ENCODE results near the gene SLX4. TPM values are rescaled to one million over a fixed set of nuclear protein-coding genes. Genes with fewer than 3 reads are reported as not detected.
A peak's percentile ranks its signal among the peaks of the same experiment; 100 is the strongest.
"Not testable (repeated sequence)": the region's sequence is repeated elsewhere in the genome, so short reads cannot be mapped to it uniquely, and the experiment has no call there.

The SLX4 gene
- polyA plus RNA-seq (ENCODE audit: insufficient read length in 3 of 3), result 1 to 10 TPM; 4.9 to 7.3 (median 5.7) TPM
- long read RNA-seq, donor 1, result 0 reads
- long read RNA-seq, donor 2, result 0 reads
- long read RNA-seq, donor 3, result 0 reads
- long read RNA-seq, donor 4, result 0 reads
- long read RNA-seq, donor 5, result 0 reads
- long read RNA-seq, donor 6, partial matches to known transcripts, result 0 of 1 reads
- long read RNA-seq, donor 6, other reads (novel, unspliced or antisense), result 0 of 1 reads
- long read RNA-seq, donor 7, result 0 reads
- long read RNA-seq, donor 8, result 0 reads
- long read RNA-seq, donor 9, result 0 reads
- long read RNA-seq, donor 10, result 0 reads
- long read RNA-seq, donor 11, result 0 reads
- long read RNA-seq, donor 12, result 0 reads
- long read RNA-seq, donor 13, result 0 reads
- long read RNA-seq, donor 14, result 0 reads
- long read RNA-seq, donor 15, result 0 reads
- long read RNA-seq, donor 16, result 0 reads

- peak; percentile 80 to 96 (median 90) for DNase-seq (ENCODE audit: extremely low read depth in 1 of 11, low read depth in 9 of 11, low spot score in 4 of 11)
Observed at GRCh38 chr16:3611146-3611975, at the start of gene SLX4. SLX4 (minus strand) TSS chr16:3611606; CDS start chr16:3608964, 2,642 bp downstream.

DNA sequence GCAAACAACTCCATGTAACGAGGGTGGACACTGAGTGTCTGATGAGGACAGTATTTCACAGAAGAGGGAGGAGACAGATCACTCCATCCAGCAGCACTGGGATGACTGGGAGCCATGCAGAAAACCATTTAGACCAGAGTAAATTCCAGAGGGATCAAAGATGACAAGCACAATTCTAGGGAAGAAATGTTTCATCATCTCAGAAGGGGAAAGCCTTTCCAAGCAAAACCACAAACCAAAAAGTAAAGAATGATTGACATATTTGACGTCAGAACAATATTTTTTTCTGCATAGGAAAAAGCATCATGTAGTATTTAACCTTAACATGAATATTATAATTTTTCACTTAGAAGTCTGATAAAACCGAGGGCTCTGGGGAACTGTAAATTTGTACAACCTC lies 47.8 kb upstream of the SLX4 start:
- DNase-seq (ENCODE audit: extremely low read depth in 1 of 11, low read depth in 9 of 11, low spot score in 4 of 11), result no peak

- DNase-seq (ENCODE audit: extremely low read depth in 1 of 11, low read depth in 9 of 11, low spot score in 4 of 11), result no peak
Observed at GRCh38 chr16:3656491-3657468, 45.4 kb upstream of the SLX4 start.

GRCh38 chr16:3656160-3656490 lies 44.7 kb upstream of the SLX4 start:
- not testable (repeated sequence) for DNase-seq (ENCODE audit: extremely low read depth in 1 of 11, low read depth in 9 of 11, low spot score in 4 of 11)

DNA sequence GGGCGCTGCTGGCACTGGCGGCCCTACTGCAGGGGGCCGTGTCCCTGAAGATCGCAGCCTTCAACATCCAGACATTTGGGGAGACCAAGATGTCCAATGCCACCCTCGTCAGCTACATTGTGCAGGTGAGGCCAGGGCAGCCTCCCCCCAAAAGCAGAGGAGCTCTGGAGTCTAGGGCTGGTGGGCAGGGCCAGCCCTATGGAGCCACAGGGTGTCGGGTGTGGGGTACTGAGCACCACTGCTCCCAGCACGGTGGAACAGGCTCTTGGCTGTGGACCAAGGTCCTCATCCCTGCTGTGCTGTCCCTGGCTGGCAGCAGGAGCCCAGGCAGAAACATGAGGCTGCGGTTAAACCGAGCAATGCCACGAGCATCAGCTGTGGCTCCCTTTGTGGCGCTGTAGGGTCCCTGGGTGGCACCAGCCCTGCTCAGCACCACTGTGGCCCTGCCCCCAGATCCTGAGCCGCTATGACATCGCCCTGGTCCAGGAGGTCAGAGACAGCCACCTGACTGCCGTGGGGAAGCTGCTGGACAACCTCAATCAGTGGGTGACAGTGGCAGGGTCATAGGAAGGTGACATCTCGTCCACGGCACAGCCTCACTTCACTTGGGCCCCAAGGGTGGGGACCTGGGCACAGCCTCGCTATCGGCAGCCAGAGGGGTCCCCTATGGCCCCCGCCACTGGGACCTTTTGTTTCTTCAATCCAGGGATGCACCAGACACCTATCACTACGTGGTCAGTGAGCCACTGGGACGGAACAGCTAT lies 44.2 kb upstream of the SLX4 start:
- DNase-seq (ENCODE audit: extremely low read depth in 1 of 11, low read depth in 9 of 11, low spot score in 4 of 11), result no peak

- no peak for DNase-seq (ENCODE audit: extremely low read depth in 1 of 11, low read depth in 9 of 11, low spot score in 4 of 11)
Observed at GRCh38 chr16:3655030-3655395, 43.6 kb upstream of the SLX4 start.

- peak in 7 of 11 donors; percentile 39 to 56 (median 44) for DNase-seq (ENCODE audit: extremely low read depth in 1 of 11, low read depth in 9 of 11, low spot score in 4 of 11)
Observed at GRCh38 chr16:3654249-3654991, 43.0 kb upstream of the SLX4 start, which contains the start of gene DNASE1. DNASE1 (plus strand) TSS chr16:3654691; CDS start chr16:3655374, 683 bp downstream.

DNA sequence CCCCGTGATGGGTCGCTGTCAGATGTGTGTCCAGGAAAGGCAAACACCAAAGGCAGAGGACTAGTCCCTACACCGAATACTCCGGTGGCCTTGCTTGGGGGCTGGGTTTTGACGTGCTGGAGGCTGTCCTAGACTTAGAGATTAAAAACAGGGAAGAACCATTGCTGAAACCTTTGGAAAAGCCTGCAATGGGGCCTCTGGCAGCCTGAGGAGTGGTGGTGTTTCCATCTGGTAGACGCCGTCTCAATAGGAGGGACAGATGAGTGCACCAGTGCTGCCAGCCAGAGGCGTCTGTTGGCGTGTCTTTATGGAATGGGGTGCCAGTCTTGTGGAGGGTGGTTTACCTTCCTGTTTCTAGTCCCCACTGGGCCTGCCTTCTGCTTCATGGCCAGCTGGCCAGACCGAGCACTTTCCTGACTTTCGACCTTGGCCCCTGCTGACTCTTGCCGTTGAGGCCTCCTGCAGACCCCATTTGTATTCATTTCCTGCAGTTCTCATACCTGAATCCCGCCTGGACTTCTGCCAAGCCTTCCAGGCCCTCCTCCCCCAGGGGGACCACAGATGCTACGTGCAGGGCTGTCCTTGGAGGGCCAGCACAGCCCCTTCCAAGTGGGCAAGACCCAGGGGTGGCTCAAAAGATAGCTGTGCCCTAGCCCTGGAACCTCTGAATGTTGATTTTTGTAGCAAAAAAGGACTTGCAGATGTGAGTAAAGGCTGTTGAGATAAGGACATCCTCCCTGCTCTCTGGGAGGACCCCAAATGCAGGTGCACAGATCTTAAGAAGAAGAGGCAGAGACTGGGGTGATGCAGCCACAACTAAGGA lies 41.2 kb upstream of the SLX4 start:
- no peak for DNase-seq (ENCODE audit: extremely low read depth in 1 of 11, low read depth in 9 of 11, low spot score in 4 of 11)

GRCh38 chr16:3651461-3652372 lies 40.3 kb upstream of the SLX4 start:
- no peak for DNase-seq (ENCODE audit: extremely low read depth in 1 of 11, low read depth in 9 of 11, low spot score in 4 of 11)

DNA sequence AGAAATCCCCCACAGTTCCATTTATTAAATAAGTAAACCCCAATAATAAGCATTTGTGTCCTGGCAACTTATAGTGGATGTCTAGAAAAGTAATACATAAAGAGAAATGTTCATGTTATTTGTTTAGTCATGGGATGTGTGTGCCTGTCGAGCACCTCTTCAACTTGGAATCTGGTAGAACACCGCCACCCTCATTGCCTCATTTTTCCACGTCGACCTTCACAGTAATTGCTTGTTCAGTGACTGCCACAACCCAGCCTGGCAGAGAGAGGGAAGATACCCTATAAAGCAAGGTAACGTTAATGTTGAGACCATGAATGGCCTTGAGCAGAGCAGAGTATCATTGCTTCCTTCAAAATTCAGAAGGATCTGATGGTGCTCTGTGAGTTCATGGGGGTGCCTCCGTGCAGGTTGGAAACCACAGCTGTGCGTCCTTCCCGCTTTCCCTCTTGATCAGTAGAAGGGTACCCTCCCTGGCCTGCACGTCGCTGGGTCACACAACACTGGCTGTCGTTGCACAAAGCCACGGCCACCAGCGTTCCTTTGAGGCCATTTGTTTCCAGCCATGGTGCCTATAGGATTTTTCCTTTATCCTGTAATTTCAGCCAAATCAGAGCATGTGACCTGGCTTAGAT lies 39.3 kb upstream of the SLX4 start:
- no peak for DNase-seq (ENCODE audit: extremely low read depth in 1 of 11, low read depth in 9 of 11, low spot score in 4 of 11)

DNA sequence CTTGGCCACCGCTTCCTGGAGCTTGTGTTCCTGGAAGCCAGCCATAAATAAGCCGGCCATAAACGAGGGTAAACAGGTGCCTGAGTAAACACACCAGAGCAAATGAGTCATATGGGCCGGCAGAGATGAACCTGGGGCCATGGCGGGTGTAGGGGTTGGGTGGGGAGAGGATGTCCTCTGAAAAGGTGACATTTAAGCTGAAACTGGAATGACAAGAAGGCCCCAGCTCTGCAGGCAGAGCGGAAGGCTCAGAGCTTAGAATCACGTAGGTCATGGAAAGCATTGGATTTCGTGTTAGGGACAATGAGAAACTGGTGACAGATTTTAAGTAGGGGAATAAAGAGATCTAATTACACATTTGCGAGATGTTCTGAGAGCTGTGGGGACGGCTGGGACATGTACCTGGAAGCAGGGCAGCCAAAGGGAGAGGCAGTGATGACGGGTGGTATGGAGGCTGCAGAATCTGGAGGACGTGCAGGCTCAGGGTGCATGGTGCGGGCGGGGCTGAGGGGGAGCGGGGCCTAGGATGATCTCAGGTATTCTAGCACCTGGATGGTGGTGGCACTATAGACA lies 35.0 kb upstream of the SLX4 start:
- DNase-seq (ENCODE audit: extremely low read depth in 1 of 11, low read depth in 9 of 11, low spot score in 4 of 11), result no peak

DNA sequence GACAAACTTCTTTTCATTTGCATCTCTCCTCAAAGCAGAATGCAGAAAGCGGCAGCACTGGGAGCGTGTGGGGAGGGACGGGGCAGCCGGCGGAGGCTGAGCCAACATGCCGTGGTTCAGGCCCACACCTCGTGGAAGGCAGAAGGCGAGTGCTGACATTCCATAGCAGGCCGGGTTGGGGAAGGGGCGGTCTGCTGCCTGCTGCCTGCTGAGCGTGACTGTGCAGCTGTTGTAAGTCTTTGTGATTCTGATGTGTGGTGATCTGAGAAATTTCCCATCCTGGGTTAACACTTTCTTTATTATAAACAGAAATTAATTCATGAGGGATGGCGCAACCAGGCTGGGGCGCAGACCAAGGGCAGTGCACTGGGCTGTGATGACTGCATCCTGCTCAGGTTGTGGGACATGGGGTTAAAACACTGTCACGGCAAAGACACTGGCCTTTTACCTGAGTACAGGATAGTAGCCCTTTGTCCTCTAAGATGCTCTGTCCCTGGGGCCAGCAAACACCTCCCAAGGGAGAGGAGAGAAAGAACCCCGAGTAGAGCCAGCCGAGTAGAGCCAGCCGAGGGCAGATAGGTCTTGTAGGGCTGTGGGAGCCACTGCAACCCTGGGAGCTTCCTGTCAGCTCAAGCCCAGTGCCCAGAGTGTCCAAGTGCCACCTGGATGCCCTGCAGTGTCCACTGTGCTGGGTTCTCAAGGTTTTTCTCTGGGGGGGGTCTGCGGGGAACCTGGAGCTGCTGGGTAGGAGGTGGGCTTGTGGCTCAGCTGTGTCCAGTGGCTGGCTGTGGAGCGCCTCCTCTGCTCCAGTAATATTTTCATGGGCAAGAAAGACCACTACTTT lies 34.3 kb upstream of the SLX4 start:
- DNase-seq (ENCODE audit: extremely low read depth in 1 of 11, low read depth in 9 of 11, low spot score in 4 of 11), result peak in 8 of 11 donors; percentile 44 to 69 (median 58)

- DNase-seq (ENCODE audit: extremely low read depth in 1 of 11, low read depth in 9 of 11, low spot score in 4 of 11), result no peak
Observed at GRCh38 chr16:3645108-3645503, 33.7 kb upstream of the SLX4 start.

DNA sequence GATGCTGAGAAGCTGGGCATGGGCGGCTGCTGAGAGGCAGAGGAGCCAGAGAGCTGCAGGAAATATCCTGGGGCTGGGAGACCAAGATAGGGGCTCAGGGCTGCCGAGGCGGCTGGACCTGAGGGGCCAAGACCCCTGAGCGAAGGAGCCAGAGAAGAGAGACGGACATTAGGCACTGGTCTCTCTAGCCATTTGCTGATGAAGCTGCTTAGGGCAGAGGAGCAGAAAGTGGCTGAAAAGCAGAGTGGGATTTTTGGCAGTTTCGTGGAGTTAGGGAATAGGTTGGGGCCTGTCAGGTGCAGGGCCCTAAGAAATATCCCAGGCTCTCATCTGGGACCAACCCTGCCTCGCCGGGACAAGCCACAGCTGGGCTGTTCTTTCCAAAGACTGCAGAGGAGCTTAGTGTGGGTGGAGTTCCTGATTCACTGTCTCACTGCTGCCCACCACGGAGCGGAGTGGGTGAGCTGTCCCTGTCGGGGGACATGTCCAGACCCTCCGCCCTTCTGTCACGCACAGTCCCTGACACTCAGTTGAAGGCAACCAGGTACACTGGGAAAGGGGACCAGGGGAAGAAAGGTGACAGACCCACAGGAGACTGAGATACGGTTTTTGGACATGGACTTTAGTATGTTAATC lies 31.8 kb upstream of the SLX4 start:
- no peak for DNase-seq (ENCODE audit: extremely low read depth in 1 of 11, low read depth in 9 of 11, low spot score in 4 of 11)
